ENCODE data around the gene OR12D2.
"Not testable (repeated sequence)": the region's sequence is repeated elsewhere in the genome, so short reads cannot be mapped to it uniquely, and the experiment has no call there.

Gene OR12D2

GRCh38 chr6:29439006-29439405 lies 43.6 kb downstream of the OR12D2 start, which contains the start of gene OR10C1:
OR10C1 (plus strand) TSS chr6:29439306; CDS start chr6:29440016, 710 bp downstream.
- H3K9me3 Mint-ChIP-seq, result no peaks in the 10 kb centered on the region
- no peak within 1 kb of the TSS for H3K4me3 Mint-ChIP-seq
- ATAC-seq, result no peak
- no peak within 1 kb of the TSS for H3K27ac Mint-ChIP-seq
- H3K4me1 Mint-ChIP-seq, result no peaks in the 10 kb centered on the region
- no peaks in the 10 kb centered on the region for H3K36me3 Mint-ChIP-seq
- no peak for DNase-seq (ENCODE audit: low spot score in 2 of 2)

GRCh38 chr6:29442719-29443118 lies 47.3 kb downstream of the OR12D2 start:
- DNase-seq (ENCODE audit: low spot score in 2 of 2) (no peak), ATAC-seq (no peak)
- Mint-ChIP-seq H3K4me1 (no peaks in the 10 kb centered on the region), H3K4me3 (no peak overlapping the region), H3K9me3 (no peaks in the 10 kb centered on the region), H3K27ac (no peak overlapping the region), H3K36me3 (no peaks in the 10 kb centered on the region)

- H3K27ac Mint-ChIP-seq; DNase-seq (ENCODE audit: low spot score in 2 of 2); H3K4me3 Mint-ChIP-seq; H3K9me3 Mint-ChIP-seq; H3K36me3 Mint-ChIP-seq; ATAC-seq; H3K4me1 Mint-ChIP-seq: not testable (repeated sequence)
Measured at GRCh38 chr6:29444031-29444430, 48.6 kb downstream of the OR12D2 start.

Data from stimulated activated effector memory CD8-positive, alpha-beta T cell treated with anti-CD3 and anti-CD28 coated beads, Interleukin-12 subunit alpha, Interleukin-12 subunit beta, amount 100 ng/mL, for 72 hours (primary cell).